Measurements from ENCODE around the gene PRDM13.
"Not testable (repeated sequence)": the region's sequence is repeated elsewhere in the genome, so short reads cannot be mapped to it uniquely, and the experiment has no call there.

The PRDM13 gene

GRCh38 chr6:99604166-99605073, 2.2 kb upstream of the PRDM13 start:
- DNase-seq = no peak

- no peak for DNase-seq
Observed at GRCh38 chr6:99605074-99605734, 1.4 kb upstream of the PRDM13 start.

- no peak for DNase-seq
Observed at GRCh38 chr6:99605911-99606655, 550 bp upstream of the PRDM13 start.

GRCh38 chr6:99607416-99608036, 893 bp downstream of the PRDM13 start:
- no peak for DNase-seq

GRCh38 chr6:99608059-99608885, 1.6 kb downstream of the PRDM13 start:
- no peak for DNase-seq

- no peak for DNase-seq
Observed at GRCh38 chr6:99608886-99609482, 2.4 kb downstream of the PRDM13 start.

- DNase-seq = no peak
Observed at GRCh38 chr6:99609905-99610489, 3.4 kb downstream of the PRDM13 start.

GRCh38 chr6:99611148-99611547, 4.5 kb downstream of the PRDM13 start:
- no peak for DNase-seq

GRCh38 chr6:99612551-99613408, 6.1 kb downstream of the PRDM13 start:
- peak; percentile 28 for DNase-seq

GRCh38 chr6:99613409-99613704, 6.7 kb downstream of the PRDM13 start:
- no peak for DNase-seq

- peak; percentile 42 for DNase-seq
Observed at GRCh38 chr6:99613705-99614429, 7.2 kb downstream of the PRDM13 start.

- DNase-seq = peak; percentile 26
Observed at GRCh38 chr6:99614430-99615186, 8.0 kb downstream of the PRDM13 start.

- no peak for DNase-seq
Observed at GRCh38 chr6:99617131-99617530, 10.5 kb downstream of the PRDM13 start.

- DNase-seq = no peak
Observed at GRCh38 chr6:99618649-99619408, 12.2 kb downstream of the PRDM13 start.

GRCh38 chr6:99619409-99619762, 12.8 kb downstream of the PRDM13 start:
- no peak for DNase-seq

GRCh38 chr6:99622044-99622443, 15.4 kb downstream of the PRDM13 start:
- not testable (repeated sequence) for DNase-seq

GRCh38 chr6:99629293-99629692, 22.7 kb downstream of the PRDM13 start:
- no peak for DNase-seq

GRCh38 chr6:99637629-99638028, 31.0 kb downstream of the PRDM13 start:
- DNase-seq = no peak
